CMK (cell line): ENCODE measurements around the gene CIB4.

Experiments used
- DNase-seq: peaks from one replicate; pipeline ENCODE4 v3.0.0-alpha.2; 2010; ENCODE audit warnings: low read depth

Gene CIB4

GRCh38 chr2:26581991-26582842 is 58.9 kb downstream of the CIB4 start:
- no peak for DNase-seq

DNA sequence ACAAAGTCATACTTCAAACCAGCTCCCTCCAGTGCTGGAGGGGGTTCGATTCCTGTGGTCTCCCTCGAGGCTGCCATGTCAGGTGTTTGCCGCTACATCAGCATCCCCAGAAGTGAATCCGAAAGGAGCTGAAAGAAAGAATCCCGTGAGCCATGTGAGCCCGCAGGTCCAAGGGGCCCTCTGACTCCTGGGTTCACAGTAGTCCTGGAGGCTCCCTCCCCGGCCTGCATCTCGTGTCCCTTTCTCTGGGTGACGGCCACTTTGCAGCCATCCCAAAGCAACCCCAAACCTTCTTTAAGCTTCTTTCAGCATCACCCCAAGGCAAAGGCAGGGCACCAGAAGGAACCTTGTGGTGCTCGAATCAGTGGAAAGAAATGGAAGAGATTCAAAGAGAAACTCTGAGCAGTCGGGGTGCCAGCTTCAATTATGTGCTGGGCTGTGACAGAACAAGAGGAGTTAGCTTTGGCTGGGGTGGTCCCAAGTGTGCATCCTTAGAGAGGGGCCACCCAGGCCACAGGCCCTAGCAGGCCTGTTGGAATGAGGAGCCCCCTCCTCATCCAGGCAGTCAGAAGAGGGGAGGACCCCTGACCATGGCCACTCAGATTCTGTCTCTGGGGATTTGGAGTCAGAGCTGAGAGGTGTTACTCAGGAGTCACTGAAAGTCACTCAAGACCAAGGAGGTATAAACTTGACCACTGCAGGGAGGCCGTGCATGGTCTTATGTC is 59.7 kb downstream of the CIB4 start:
- no peak for DNase-seq

DNA sequence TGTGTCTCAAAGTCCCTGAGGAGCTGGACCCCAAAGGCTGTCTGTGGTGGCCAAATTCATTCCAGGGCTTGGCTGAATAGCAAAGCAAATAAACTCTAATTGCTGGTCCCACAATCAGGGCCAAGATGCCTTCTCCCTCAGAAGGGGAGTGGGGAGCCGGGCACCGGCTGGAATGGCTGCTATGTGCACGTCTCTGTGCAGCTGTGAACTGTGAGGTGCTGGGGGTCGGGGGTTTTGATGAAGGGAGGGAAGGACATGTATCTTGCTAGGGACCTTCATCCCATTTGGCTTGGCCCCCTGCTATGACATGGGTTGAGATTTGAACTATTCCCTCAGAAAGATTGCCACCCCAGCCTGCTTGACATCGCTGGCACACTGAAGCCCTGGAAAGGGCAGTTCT is 60.4 kb downstream of the CIB4 start:
- no peak for DNase-seq

GRCh38 chr2:26580151-26580550 is 61.0 kb downstream of the CIB4 start:
- no peak for DNase-seq

GRCh38 chr2:26579723-26580040 is 61.5 kb downstream of the CIB4 start:
- no peak for DNase-seq

DNA sequence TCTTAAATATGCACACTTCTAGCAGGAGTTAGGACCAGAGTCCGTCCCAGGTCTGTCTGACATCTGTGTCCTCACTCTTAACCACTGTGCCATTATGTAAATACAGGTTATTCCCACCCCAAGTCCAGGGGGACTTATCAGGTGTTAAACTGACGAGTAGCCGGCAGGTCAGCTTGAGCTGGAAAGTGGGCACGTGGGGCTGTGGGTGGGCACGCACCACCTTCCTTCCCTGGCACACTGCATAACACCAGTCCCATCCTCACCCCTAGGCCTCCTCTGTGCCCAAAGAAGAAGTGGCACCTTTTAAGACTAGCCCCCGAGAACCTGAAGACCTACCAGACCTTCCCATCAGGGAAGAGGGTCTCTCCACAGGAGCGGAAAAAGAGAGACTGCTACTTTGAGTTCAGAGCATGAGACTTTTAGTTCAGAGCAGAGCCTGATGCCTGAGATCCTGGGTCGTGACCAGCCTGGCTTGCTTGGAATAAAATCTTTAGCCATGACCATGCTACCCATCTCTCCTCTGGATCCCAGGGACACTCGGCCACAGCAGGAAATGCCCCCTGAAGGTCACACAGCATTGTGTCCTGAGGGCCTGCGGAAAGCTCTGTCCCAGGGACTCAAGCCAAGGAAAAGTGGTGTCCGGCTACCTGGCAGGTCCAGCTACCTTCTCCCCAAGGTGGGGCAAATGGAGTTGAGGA is 62.0 kb downstream of the CIB4 start:
- no peak for DNase-seq

DNA sequence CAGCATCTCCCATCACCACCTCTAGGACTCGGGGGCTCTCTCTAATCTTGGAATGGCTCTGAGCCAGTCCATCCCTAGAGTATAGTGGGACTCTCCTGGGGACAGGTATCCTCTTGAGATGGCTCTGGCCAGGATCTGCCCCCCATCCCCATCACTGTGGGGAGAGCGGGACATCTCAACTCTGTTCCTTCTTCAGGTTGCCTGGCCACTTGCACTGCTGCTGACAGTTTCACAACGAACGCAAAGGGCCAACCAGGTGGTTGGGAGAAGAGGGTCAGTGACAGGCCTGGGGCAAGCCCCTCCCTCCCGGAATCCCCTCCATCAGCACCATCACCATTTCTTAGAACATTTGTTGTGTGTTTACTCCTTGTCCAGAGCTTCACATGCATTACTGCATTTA is 62.6 kb downstream of the CIB4 start:
- no peak for DNase-seq

- no peak for DNase-seq
Measured at GRCh38 chr2:26578113-26578458, 63.1 kb downstream of the CIB4 start.

DNA sequence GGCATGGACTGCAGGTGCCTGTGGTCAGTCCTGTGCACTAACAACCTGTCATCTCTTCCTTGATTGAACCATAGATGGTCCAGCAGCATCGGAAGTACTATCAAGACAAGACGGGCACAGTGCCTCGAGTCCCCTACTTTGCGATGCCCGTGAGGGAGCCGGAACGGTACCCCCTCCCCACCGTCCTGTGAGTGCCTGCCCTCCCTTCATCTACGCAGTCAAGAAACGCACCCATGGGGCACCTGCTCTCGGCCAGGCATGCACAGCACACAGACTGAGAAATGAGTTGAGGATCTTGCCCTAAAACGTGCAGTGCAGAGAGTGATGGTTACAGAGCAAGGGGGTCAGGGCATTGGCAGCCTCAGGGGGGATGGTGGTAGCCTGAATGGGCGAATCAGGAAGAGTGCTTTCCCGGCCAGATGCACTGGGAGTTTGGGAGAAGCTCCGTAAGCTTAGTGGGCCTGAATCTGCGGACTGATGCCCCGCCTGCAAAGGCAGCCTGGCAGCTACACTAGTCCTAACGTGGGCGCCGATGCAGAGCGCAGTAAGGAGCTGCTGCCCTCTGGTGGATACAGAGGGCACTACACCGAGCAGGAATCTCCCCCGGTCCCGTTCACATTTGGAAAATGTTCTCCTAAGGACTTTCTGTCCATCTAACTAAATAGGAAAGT is 63.6 kb downstream of the CIB4 start:
- DNase-seq, result peak; percentile 24

DNA sequence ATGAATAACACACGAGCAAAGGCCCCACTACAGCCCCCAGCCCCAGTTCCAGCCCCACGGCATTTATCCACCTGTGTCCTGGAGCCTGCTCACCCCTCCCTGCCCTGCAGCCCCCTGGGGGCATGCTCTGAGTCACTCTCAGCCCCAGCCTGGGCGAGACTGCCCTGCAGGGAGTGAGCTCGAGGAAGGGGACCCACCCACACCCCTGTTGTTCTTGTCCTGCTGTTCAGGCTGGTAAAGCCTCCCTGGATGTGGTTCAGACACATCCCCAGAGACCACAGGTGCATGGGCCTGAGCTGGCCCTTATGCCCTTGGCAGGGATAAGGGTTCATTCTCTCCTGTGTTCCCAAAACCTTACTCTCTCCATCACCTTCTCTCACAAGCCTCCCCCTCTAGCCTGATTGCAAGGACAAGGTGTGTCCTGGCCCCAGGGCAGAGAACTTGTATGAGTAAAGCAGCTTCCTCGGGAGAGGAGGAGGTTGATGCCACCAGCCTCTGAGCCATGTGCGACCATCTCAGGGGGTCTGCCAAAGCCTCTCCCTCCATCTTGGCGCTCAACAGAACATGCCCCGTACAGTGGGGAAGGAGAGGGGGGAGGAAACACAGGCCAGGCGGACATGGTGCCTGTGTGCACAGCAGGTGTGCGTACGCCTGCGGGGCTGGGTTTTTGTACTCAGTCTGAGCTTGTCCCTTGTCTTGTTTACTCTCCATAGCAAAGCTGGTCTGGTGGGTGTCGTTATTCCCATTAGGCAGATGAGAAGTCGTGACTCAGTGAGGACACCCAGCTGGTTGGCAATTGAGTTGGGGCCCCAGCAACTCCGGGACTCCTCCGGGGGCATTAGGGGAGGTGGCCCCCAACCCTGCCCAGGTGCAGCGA is 64.4 kb downstream of the CIB4 start:
- DNase-seq, result no peak

DNA sequence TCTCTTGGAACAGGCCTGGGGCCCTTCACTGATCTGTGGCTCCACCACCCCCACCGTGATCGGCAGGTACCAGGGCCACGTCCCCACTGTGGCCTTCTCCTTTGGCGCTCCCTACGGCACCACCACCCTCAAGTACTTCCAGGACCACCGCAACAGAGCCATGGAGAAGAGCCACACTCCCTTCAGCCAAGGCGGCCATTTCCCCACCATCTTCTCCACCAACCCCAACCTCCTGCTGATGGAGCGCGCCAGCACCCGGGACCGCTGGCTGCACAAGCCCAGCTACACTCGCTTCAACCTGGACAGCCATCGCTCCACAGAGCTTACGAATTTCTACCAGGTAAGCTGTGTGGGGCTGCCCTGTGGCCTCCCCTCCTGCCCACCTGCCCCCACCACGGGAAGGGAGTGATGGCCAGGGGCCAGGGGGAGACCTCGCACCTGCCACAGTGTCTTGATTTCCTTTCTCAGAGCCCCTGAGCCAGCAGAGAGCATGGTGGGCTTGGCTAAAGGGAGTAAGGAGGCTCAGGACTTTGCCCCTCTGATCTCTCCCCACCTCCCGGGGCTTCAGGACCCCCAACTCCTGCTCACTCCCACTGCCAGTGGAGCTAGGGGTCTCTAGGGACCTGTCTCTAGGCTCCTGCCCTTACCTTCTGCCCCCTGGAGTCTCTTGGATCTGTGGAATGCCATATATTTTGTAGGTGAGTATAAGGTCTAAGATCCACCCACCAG is 65.2 kb downstream of the CIB4 start:
- no peak for DNase-seq

GRCh38 chr2:26574900-26575560 is 66.1 kb downstream of the CIB4 start:
- no peak for DNase-seq

DNA sequence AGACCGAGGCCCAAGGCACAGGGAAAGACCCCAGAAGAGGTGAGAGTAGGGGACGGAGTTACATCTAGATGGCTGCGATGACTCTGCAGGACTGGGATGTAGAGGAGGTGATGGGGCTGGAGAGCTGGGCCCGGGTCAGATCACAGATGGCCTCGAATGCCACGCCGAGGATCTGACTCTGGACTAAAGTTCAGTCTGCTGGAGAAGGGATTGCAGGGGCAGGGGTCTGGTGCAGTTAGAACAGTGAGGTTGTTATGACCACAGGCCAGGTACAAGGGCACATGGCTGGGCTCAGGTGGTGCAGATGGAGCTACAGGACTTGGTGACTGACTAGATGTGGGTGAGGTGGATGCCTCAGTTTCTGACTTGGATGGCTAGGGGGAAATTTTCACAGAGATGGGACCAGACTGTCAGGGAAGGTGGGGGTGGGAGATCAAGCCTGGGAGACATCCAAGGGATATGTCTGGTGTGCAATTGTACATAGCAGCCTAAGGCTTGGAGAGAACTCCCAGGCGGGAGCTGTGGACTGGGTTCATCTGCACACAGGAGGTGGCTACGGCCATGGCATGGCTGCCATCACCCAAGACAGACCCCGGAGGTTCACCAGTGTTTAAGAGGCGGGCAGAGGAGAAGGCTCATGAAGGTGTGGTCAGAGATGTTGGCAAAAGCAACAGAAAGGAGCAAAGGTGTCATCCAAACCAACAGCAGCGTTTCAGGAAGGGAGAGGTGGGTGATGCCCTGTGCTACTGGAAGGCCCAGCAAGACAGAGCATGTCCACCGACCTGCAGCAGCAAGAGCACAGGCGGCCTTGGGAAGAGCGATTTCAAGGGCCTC is 66.9 kb downstream of the CIB4 start:
- DNase-seq, result no peak

DNA sequence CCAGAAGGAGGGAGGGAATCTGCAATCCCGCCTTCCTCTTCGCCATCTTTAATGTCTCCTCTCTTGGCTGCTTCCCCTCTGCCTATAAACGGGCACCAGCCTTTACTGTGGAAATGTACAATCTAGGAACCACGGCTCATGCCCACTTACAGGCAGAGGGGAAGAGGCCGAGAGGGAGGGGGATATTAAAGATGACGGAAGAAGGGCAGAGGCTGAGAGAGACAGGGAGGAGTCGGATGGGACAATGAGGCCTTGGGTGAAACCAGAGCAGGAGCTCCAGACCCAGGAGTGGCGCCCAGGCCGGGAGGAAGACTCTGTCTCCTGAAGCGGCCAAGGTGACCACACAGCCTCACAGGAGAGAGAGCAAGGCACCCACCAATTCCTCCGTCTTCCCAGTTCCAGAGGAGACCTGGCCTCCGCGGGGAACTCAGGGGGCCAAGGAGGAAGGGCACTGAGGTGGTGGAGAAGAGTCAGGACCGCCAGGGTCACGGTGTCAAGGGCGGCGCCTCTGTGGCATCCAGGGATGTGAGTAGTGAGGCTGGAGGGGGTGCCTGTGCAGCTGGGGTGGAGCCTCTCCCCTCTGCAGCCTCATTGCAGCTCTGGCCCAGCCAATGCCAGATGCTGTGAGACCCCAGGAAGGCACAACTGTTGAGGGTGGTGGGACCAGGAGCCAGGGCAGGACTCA is 67.8 kb downstream of the CIB4 start:
- no peak for DNase-seq

- DNase-seq, result no peak
Measured at GRCh38 chr2:26572591-26572990, 68.6 kb downstream of the CIB4 start.

DNA sequence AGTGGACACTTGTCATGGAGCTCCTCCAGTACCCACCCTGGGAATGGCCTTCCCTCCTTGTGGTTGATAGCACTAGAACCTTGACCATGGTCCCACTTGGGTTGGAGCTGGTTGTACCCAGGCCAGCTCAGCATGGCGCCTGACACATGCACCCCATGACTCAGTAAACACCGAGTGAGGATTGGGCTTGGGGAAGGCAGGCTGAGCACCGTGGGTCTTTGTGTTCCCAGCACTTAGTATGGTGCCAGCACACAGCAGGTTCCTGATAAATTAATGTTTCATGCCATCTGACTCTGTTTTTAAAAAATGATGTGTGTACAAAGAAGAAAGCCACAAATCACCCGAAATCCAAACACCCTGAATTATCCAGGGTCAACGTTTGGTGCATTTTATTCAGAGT is 69.8 kb downstream of the CIB4 start:
- DNase-seq, result no peak

- DNase-seq, result no peak
Measured at GRCh38 chr2:26570083-26570430, 71.1 kb downstream of the CIB4 start.

DNA sequence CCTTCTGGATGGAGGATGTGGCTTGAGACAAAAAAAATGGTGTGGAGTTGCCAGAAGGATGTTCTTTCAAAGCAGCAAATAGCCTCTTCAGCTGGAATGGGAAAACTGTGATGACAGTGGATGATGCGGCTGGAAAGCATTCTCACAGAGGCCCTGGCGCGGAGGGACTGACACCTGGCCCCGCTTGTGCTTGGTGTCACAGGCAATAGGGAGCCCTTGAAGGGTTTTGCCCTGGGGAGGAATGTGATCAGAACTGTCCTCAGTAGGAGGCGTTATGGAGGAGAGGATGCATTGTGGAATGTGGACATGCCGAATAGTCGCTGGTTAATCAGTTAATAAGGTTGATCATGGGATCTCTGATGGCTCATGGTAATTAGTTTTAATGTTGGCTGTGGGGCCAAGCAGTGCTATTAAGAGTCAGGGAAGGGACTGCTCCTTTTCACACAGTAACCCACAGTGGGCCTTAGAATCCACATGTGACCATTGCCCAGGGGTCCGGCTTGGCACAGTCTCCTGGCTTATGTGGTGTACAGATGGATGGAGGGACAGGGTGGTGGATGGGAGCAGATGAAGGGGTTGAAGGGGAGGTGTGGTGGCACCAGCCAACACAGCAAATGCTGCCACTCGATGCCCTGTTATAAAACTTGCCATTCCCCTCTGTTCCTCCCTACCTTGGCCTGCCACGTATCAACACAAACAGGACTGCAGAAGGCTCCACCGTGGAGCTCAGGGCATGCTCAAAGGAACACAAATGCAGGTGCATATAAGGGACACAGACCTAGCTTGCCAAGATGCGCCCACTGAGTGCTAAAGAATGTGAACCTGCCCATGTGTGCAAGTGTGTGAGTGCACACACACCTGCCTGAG is 71.7 kb downstream of the CIB4 start:
- DNase-seq, result no peak
